GM08714 (cell line): Measurements from ENCODE around the gene C1S.

Source experiments
- H3K4me3 ChIP-seq: fragments of 200-500 bp; sonication (Bioruptor generic); 2 replicates; pipeline ENCODE4 v1.5.1; 2014; ENCODE audit warnings: mild to moderate bottlenecking, low read length, inconsistent platforms
- ZNF274 ChIP-seq: IDR thresholded peaks from 2 replicates; pipeline ENCODE4 v1.6.1; 2012; ENCODE audit warnings: mild to moderate bottlenecking, low read depth, low read length

The C1S gene

GRCh38 chr12:7079826-7080125 lies 19.3 kb downstream of the C1S start:
- TF ChIP-seq ZNF274, result no peak
- no peak overlapping the region for H3K4me3 ChIP-seq

- no peak overlapping the region for H3K4me3 ChIP-seq
- TF ChIP-seq ZNF274, result no peak
These were observed 20.5 kb downstream of the C1S start for GRCh38 chr12:7081037-7081436.

- H3K4me3 ChIP-seq, result no peak overlapping the region
- no peak for TF ChIP-seq ZNF274
These were observed 22.6 kb downstream of the C1S start for GRCh38 chr12:7083125-7083524.

- no peak for TF ChIP-seq ZNF274
- no peak overlapping the region for H3K4me3 ChIP-seq
These were observed 28.8 kb downstream of the C1S start for GRCh38 chr12:7089196-7089871.

GRCh38 chr12:7090222-7090998 lies 29.9 kb downstream of the C1S start:
- TF ChIP-seq ZNF274, result no peak
- no peak overlapping the region for H3K4me3 ChIP-seq

GRCh38 chr12:7091171-7091570 lies 30.7 kb downstream of the C1S start:
- TF ChIP-seq ZNF274, result no peak
- no peak overlapping the region for H3K4me3 ChIP-seq

GRCh38 chr12:7091660-7092228 lies 31.2 kb downstream of the C1S start:
- H3K4me3 ChIP-seq, result peak overlapping the region; percentile 61; the same call in 1 of the 2 replicates
- TF ChIP-seq ZNF274, result no peak

- peak within 1 kb of the TSS; percentile 61; the same call in 1 of the 2 replicates for H3K4me3 ChIP-seq
- TF ChIP-seq ZNF274, result no peak
These were observed 31.9 kb downstream of the C1S start, which contains the start of gene C1R for GRCh38 chr12:7092229-7092985. C1R (minus strand) TSS chr12:7092445; CDS start chr12:7092388, 57 bp downstream.

GRCh38 chr12:7092986-7093460 lies 32.5 kb downstream of the C1S start:
- no peak overlapping the region for H3K4me3 ChIP-seq
- no peak for TF ChIP-seq ZNF274

GRCh38 chr12:7093486-7093885 lies 33.0 kb downstream of the C1S start:
- TF ChIP-seq ZNF274, result no peak

GRCh38 chr12:7093892-7094291 lies 33.4 kb downstream of the C1S start:
- no peak for TF ChIP-seq ZNF274
- H3K4me3 ChIP-seq, result no peak overlapping the region

More at GRCh38 chr12:7093486-7093885, 33.0 kb downstream of the C1S start:
- no peak overlapping the region for H3K4me3 ChIP-seq

- no peak for TF ChIP-seq ZNF274
- no peak overlapping the region for H3K4me3 ChIP-seq
These were observed 35.8 kb downstream of the C1S start for GRCh38 chr12:7096006-7096932.

- no peak overlapping the region for H3K4me3 ChIP-seq
- TF ChIP-seq ZNF274, result no peak
These were observed 36.5 kb downstream of the C1S start for GRCh38 chr12:7096979-7097378.
